Measurements from ENCODE around the gene TPRG1L. TPM values are rescaled to one million over a fixed set of nuclear protein-coding genes. Genes with fewer than 3 reads are reported as not detected.

TPRG1L gene
- total and polyA plus RNA-seq, 2 experiments from 2014 or later = 6.2 to 20.3 TPM

- TF ChIP-seq ZNF462 (CRISPR knock-in tag; IDR thresholded peaks at IDR 0.05) (no peak), CREB1 (CRISPR knock-in tag; IDR thresholded peaks at IDR 0.05; ENCODE audit: low read depth) (no peak), REST (IDR thresholded peaks at IDR 0.05; ENCODE audit: unreplicated experiment) (no peak), POLR2AphosphoS5 (IDR thresholded peaks at IDR 0.05; ENCODE audit: low read depth) (no peak), ZNF331 (CRISPR knock-in tag; IDR thresholded peaks at IDR 0.05; ENCODE audit: low read depth) (no peak), EZH2 (IDR thresholded peaks at IDR 0.05; ENCODE audit: low read depth, unreplicated experiment) (no peak), STAT1 (IDR thresholded peaks at IDR 0.05; ENCODE audit: unreplicated experiment) (no peak), ZNF114 (CRISPR knock-in tag; IDR thresholded peaks at IDR 0.05) (no peak), NANOG (IDR thresholded peaks at IDR 0.05; ENCODE audit: borderline replicate concordance) (no peak), ETS1 (IDR thresholded peaks at IDR 0.05) (no peak)
Measured at GRCh38 chr1:3639397-3639911, 14.6 kb downstream of the TPRG1L start (continued).
